KOPT-K1 (cell line): ENCODE measurements around the gene CEP85L.

Source experiments
- H3K27ac ChIP-seq: fragments of 200-600 bp; sonication (generic); 2 replicates; pipeline ENCODE4 v1.5.1; 2016; ENCODE audit warnings: antibody characterized with exemption, mild to moderate bottlenecking, low read depth, low read length; ENCODE audit not compliant: poor library complexity, severe bottlenecking
- H3K36me3 ChIP-seq: fragments of 200-600 bp; sonication (generic); 2 replicates; pipeline ENCODE4 v1.5.1; 2017; ENCODE audit warnings: antibody characterized with exemption, mild to moderate bottlenecking, low read length, moderate library complexity; ENCODE audit not compliant: insufficient read depth
- H3K9me3 ChIP-seq: fragments of 200-600 bp; sonication (generic); 2 replicates; pipeline ENCODE4 v1.5.1; 2017; ENCODE audit warnings: antibody characterized with exemption, low read length, mild to moderate bottlenecking; ENCODE audit not compliant: insufficient read depth, poor library complexity, severe bottlenecking

The CEP85L gene

DNA sequence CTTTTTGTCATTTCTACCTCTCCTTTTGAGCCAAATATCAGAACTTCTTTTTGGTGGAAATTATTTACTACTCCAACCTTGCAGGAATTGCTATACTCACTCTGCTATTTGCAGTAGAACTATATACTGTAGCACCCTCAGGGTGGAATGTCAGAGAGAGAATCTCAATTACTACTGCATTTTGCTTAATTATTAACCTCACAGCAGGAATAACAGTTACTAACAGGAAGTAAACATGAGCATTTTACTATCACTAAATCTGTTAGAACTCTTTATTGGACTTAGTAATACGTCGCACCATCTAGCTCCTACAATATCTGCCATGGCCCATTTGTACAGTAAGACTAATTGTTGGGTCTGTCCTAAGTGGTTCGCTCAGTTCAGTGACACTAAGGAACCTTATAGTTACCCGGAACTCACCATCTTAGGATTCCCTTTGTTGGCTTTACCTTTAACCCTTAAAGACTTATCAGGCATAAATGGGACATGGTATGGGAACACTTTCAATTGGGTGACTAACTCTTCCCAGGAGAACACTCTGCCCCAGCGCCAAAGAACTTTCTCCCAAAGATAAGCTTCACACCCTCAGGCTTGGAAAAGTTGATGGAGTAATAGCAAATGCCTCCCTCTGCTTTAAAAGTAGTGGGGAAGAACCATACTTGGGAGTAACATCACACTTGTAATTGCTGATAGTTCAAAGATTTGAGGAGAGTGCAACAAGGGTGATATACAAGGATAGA, 64.5 kb downstream of the CEP85L start:
- Histone ChIP-seq H3K36me3 (peaks cover 52% of the 10 kb centered on the region; the same call in 1 of the 2 replicates), H3K9me3 (peaks cover 12% of the 10 kb centered on the region), H3K27ac (no peak overlapping the region)

- H3K27ac ChIP-seq = no peak overlapping the region
- H3K9me3 ChIP-seq = peaks cover 28% of the 10 kb centered on the region
- H3K36me3 ChIP-seq = peaks cover 58% of the 10 kb centered on the region
Observed at GRCh38 chr6:118584911-118585310, 66.5 kb downstream of the CEP85L start.

DNA sequence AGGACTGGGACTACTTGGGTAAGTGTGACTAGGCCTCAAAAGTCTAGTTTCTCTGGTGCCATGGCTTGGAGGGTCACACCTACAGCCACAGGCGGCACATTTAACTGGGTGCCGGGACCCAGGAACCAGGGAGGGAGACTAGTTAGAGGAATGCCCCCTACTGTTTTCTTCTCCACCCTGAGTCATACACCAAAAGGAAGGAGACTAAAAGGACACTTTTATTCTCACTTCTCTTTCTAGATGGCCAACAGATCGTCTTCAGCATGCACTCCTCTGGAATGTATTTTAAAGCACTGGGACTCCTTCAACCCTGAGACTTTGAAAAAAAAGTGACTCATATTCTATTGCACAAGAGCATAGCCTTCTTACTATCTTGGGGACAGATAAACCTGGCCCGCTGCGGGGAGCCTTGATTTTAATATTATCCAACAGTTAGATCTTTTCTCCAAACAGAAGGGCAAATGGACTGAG, 69.9 kb downstream of the CEP85L start:
- Histone ChIP-seq H3K27ac (no peak overlapping the region), H3K36me3 (peaks cover 80% of the 10 kb centered on the region), H3K9me3 (peaks cover 62% of the 10 kb centered on the region)

DNA sequence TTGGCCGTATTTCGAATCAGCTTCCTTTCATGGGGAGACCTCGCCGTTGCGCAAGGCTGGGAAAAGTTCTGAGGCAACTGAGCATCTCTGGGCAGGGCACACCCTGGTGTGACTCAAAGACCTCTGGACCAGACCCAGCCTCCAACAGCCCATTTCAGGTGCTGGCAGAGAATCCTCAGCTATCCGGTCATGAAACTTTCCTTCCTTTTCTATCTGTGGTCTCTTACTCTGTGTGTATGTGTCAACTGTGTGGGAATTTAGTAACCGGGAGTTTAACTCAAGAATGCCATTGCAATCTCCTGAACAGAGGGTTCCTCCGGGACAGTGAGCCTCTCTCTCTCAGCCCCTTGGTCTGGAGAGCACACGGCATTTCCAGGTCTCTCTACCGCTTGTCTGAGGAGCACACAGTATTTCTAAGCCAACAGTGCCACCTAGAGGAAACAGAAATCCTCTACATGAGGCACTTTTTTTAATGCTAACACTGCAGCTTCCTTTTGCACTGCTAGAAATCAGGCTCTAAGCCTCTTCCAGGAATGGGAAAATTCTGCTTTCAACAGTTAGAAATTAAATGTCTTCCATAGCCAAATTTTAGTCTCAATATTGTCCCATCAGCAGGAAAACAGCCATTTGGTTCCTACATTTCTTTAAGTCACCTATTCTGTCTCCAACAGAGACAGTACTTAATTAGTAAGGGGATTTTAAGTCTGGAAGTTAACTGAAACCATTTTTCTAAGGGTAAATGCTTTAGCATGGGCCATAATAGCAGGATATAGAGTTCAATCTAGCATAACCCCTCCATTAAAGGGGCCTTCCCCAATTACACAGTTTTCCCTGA, 70.6 kb downstream of the CEP85L start:
- peaks cover 80% of the 10 kb centered on the region for H3K36me3 ChIP-seq
- H3K9me3 ChIP-seq = peaks cover 63% of the 10 kb centered on the region
- no peak overlapping the region for H3K27ac ChIP-seq

- Histone ChIP-seq H3K9me3 (peaks cover 73% of the 10 kb centered on the region), H3K36me3 (peaks cover 80% of the 10 kb centered on the region), H3K27ac (no peak overlapping the region)
Observed at GRCh38 chr6:118579786-118580185, 71.6 kb downstream of the CEP85L start.

- H3K36me3 ChIP-seq = peaks cover 88% of the 10 kb centered on the region
- H3K9me3 ChIP-seq = peaks cover 84% of the 10 kb centered on the region
Observed at GRCh38 chr6:118578617-118579016, 72.8 kb downstream of the CEP85L start.

DNA sequence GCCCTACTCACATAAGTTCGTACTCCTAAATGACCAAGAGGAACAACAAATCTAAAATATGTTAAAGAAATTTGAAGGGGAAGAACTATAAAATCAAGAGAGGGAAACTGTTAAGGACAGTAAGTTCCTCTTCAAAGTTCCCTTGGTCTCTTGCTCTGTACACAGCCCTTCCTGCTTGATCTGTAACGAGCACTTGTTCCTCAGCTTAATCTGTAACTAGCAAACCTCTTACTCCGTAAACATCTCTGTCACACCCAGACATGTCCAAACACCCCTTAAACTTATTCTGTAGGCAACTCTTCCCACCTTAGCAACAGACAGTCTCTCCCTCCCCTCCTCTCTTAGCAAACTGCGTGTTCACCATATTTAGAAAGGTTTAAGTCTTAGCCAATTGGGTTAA, 73.4 kb downstream of the CEP85L start:
- no peak overlapping the region for H3K27ac ChIP-seq
- peaks cover 84% of the 10 kb centered on the region for H3K9me3 ChIP-seq

More at GRCh38 chr6:118578617-118579016, 72.8 kb downstream of the CEP85L start:
- H3K27ac ChIP-seq = no peak overlapping the region

DNA sequence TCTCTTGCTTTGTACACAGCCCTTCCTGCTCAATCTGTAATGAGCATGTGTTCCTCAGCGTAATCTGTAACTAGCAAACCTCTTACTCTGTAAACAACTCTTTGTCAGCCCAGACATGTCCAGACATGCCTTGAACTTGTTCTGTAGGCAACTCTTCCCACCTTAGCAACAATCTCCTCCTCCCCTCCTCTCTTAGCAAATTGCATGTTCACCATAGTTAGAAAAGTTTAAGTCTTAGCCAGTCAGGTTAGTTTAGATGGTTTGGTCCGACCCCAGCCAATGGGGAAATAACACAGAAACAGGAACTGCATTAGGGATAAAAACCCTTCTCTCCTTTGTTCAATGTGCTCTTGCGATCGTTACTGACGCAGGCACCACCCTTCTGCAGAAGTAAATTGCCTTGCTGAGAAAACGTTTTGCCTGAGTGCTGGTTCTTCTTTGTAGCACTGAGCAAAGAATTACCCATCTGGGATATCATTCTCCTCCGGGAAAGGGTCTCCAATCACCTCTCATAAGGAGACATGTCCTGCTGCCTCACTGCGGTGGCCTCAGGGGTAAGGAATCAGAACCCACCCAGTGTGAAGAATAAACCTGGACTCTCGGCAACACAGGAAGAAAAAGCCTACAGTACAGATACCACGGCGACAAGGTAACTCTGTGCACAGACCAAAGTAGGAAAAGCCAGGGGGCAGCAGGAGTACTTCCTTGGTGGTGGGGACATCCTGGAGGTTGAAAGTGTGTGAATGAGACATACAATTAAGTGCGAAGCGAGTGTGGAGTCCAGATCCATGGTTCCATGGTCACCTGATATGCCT, 77.1 kb downstream of the CEP85L start:
- Histone ChIP-seq H3K9me3 (peaks cover 56% of the 10 kb centered on the region), H3K27ac (no peak overlapping the region), H3K36me3 (peaks cover 56% of the 10 kb centered on the region)

More for the DNA sequence above, 73.4 kb downstream of the CEP85L start:
- H3K36me3 ChIP-seq = peaks cover 88% of the 10 kb centered on the region

GRCh38 chr6:118571121-118571520, 80.3 kb downstream of the CEP85L start:
- peaks cover 25% of the 10 kb centered on the region for H3K9me3 ChIP-seq
- peaks cover 27% of the 10 kb centered on the region for H3K36me3 ChIP-seq
- H3K27ac ChIP-seq = no peak overlapping the region

DNA sequence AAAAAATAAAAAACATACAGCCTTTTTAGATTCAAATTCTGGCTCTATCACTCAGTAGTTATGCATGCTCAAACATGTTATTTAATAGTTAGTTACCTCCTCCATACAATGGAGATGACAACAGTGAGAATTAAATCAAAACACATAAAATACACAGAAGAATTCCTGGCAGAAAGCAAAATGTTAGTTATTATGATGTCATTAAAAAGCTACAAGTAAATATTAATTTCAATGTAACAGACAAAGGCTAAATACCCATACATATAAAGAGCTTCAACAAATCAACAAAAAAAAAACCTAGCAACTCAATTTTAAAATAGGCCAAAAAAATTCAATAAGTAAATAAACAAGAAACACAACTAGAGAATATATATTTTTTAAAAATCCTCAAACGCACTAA, 81.9 kb downstream of the CEP85L start:
- Histone ChIP-seq H3K9me3 (peaks cover 9% of the 10 kb centered on the region), H3K27ac (no peak overlapping the region), H3K36me3 (peaks cover 27% of the 10 kb centered on the region)

GRCh38 chr6:118567974-118568373, 83.4 kb downstream of the CEP85L start:
- peaks cover 32% of the 10 kb centered on the region for H3K36me3 ChIP-seq
- no peaks in the 10 kb centered on the region for H3K9me3 ChIP-seq
- H3K27ac ChIP-seq = no peak overlapping the region

DNA sequence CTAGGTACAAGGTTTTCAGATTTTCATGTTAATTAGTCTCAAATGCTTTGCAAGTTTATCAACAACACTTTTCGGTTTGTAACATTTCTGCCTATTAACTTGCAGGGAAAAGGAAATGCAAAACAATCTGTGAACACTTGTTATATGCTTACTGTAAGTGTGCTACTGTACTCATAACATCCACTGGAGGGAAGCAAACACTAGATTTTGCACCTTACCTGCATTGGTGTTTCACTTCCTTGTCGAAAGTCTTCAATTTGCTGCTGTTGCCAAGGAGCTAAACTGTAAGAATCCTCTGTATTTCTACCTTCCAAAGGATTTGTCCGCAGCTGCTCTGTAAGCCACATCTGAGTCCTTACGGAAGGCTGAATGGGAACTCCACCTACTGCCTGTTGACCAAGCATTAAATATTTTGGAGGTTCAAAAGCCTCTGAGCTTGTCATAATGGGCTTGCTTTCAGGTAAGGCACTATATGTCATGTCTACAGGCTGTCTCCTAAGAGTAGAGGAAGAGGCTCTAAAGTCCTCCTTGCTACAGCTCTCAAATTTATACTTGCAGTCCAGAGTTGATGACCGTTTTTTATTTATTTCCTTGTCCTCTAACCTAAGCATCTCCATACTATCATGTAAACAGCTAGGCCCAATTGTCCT, 86.0 kb downstream of the CEP85L start:
- peaks cover 38% of the 10 kb centered on the region for H3K36me3 ChIP-seq
- no peak overlapping the region for H3K27ac ChIP-seq
- H3K9me3 ChIP-seq = no peaks in the 10 kb centered on the region

- Histone ChIP-seq H3K27ac (no peak overlapping the region), H3K36me3 (peaks cover 38% of the 10 kb centered on the region), H3K9me3 (no peaks in the 10 kb centered on the region)
Observed at GRCh38 chr6:118562959-118563358, 88.4 kb downstream of the CEP85L start.

GRCh38 chr6:118562248-118562647, 89.1 kb downstream of the CEP85L start:
- no peaks in the 10 kb centered on the region for H3K9me3 ChIP-seq
- H3K27ac ChIP-seq = no peak overlapping the region
- H3K36me3 ChIP-seq = peaks cover 38% of the 10 kb centered on the region
